Forelimb muscle (tissue), 1 donor: ENCODE measurements around the gene CELF4. TPM values are rescaled to one million over a fixed set of nuclear protein-coding genes. Genes with fewer than 3 reads are reported as not detected.
A peak's percentile ranks its signal among the peaks of the same experiment; 100 is the strongest.

Experiments
- DNase-seq: peaks from one replicate; pipeline ENCODE4 v3.0.0-alpha.2; 2013; ENCODE audit warnings: low read depth
- polyA plus RNA-seq: library from polyadenylated mRNA; unstranded; fragments of 120-200 nt; gene quantifications from one replicate; pipeline ENCODE4 v1.2.1, GENCODE V29; 2013; ENCODE audit not compliant: insufficient read length

The CELF4 gene
- polyA plus RNA-seq, 1 donor: 1.1 TPM

- DNase-seq: no peak
Measured at GRCh38 chr18:37574113-37574512, 8.5 kb upstream of the CELF4 start.

GRCh38 chr18:37572736-37573135 is 7.1 kb upstream of the CELF4 start:
- no peak for DNase-seq

- no peak for DNase-seq
Measured at GRCh38 chr18:37571266-37571665, 5.7 kb upstream of the CELF4 start.

- no peak for DNase-seq
Measured at GRCh38 chr18:37570336-37570930, 4.8 kb upstream of the CELF4 start.

- no peak for DNase-seq
Measured at GRCh38 chr18:37568671-37569070, 3.1 kb upstream of the CELF4 start.

GRCh38 chr18:37567994-37568359 is 2.4 kb upstream of the CELF4 start:
- DNase-seq: no peak

GRCh38 chr18:37567061-37567993 is 1.7 kb upstream of the CELF4 start:
- DNase-seq: no peak

GRCh38 chr18:37566479-37567060 is 972 bp upstream of the CELF4 start:
- no peak for DNase-seq

GRCh38 chr18:37565977-37566478 is 430 bp upstream of the CELF4 start:
- DNase-seq: no peak

- DNase-seq: peak; percentile 36
Measured at GRCh38 chr18:37564711-37565100, 892 bp downstream of the CELF4 start.

- DNase-seq: no peak
Measured at GRCh38 chr18:37563931-37564392, 1.6 kb downstream of the CELF4 start.

GRCh38 chr18:37561986-37562385 is 3.6 kb downstream of the CELF4 start:
- DNase-seq: no peak

- DNase-seq: no peak
Measured at GRCh38 chr18:37560003-37560402, 5.6 kb downstream of the CELF4 start.

GRCh38 chr18:37559194-37559593 is 6.4 kb downstream of the CELF4 start:
- DNase-seq: no peak

GRCh38 chr18:37554399-37554787 is 11.2 kb downstream of the CELF4 start:
- no peak for DNase-seq

GRCh38 chr18:37553633-37554398 is 11.8 kb downstream of the CELF4 start:
- no peak for DNase-seq

GRCh38 chr18:37552286-37552685 is 13.3 kb downstream of the CELF4 start:
- DNase-seq: no peak

GRCh38 chr18:37551846-37552245 is 13.8 kb downstream of the CELF4 start:
- DNase-seq: no peak

- DNase-seq: no peak
Measured at GRCh38 chr18:37551249-37551648, 14.3 kb downstream of the CELF4 start.

- no peak for DNase-seq
Measured at GRCh38 chr18:37550118-37550875, 15.3 kb downstream of the CELF4 start.

GRCh38 chr18:37548679-37549289 is 16.8 kb downstream of the CELF4 start:
- DNase-seq: no peak
